HG03159 (cell line): ENCODE measurements around the gene MKLN1.
A peak's percentile ranks its signal among the peaks of the same experiment; 100 is the strongest.
"Not testable (repeated sequence)": the region's sequence is repeated elsewhere in the genome, so short reads cannot be mapped to it uniquely, and the experiment has no call there.

Experiments used
- ATAC-seq: cut with Tn5 transposase; IDR thresholded peaks from one replicate; pipeline ENCODE4 v1.9.1; 2021; ENCODE audit warnings: mild to moderate bottlenecking, moderate library complexity; ENCODE audit not compliant: unreplicated experiment

The MKLN1 gene

DNA sequence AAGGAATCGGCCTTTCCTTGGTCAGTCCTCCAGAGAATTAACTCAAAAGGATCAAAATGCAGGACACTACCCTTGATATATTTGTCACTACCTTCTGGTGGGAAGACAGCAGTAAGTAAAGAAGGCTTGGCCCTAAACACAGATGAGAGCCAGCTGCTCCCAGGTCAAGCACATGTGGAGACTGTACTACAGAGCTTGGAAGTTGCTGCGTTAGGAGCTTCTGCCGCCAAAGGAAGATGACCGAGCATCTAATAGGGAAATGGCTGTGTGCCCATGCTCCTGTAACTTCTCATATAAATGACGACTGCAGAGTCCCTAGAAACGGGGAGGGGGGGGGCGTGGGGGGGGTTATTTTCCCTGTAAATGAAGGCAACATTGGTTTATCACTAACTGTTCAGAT is 169.8 kb downstream of the MKLN1 start:
- no peak for ATAC-seq

DNA sequence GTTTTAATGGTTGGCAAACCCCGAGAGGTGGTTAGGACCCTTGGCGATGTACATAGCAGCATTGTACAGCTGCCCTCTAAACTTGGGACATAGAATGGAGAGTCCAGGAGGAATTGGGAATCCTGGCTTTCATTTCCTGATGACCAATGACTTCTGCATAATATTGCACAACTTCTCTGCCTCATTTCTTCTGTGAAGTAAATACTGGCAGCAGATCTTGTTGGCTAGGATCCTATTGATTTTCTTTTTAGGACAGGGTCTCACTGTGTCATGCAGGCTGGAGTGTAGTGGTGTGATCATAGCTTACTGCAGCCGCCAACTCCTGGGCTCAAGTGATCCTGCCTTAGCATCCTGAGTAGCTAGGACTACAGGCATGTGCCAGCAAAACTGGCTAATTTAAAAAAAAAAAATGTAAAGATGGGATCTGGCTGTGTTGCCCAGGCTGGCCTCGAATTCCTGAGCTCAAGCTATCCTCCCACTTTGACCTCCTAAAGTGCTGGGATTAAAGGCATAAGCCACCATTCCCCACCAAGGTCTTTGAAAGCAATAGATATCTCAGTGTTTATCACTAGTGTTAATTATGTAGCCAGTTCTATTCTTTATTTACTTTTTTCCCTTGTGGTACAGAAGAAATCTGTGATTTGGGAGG is 170.7 kb downstream of the MKLN1 start:
- no peak for ATAC-seq

DNA sequence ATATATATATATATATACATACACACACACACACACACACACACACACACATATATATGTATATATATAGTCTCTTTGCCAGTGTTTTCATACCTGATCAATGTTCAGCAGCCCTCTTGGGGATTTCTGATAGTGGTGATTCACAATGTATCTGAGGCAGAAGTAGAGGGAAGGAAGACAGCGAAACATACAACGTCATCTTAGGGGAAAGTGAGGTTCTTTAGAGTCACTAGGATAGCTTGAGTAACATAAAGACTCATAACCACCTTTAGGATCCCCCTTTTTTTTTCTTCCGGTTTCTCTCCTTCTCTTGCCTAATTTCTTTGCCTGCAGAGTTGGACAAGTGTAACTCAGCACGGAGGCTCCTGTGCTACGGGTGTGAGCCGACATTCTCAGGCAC is 172.1 kb downstream of the MKLN1 start:
- no peak for ATAC-seq

GRCh38 chr7:131500357-131500756 is 172.7 kb downstream of the MKLN1 start:
- no peak for ATAC-seq

DNA sequence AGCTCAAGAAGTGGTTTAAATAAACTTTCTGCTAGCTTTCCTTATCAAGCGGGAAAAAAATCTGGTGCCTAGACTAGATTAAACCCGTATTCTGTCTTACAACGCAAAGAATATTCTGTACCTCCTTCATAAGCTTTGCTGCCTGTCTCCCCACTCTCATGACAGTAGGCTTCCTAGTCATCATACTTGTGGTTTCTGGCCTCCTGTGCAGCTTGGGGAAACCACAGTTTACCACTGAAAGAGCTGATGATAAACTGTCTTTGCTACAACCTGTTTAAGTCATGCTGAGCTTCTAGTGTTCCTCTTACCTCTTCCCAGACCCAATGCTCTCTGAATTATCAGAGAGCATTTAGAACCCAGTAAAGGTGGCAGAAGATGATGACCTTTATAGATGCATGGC is 173.7 kb downstream of the MKLN1 start:
- no peak for ATAC-seq

DNA sequence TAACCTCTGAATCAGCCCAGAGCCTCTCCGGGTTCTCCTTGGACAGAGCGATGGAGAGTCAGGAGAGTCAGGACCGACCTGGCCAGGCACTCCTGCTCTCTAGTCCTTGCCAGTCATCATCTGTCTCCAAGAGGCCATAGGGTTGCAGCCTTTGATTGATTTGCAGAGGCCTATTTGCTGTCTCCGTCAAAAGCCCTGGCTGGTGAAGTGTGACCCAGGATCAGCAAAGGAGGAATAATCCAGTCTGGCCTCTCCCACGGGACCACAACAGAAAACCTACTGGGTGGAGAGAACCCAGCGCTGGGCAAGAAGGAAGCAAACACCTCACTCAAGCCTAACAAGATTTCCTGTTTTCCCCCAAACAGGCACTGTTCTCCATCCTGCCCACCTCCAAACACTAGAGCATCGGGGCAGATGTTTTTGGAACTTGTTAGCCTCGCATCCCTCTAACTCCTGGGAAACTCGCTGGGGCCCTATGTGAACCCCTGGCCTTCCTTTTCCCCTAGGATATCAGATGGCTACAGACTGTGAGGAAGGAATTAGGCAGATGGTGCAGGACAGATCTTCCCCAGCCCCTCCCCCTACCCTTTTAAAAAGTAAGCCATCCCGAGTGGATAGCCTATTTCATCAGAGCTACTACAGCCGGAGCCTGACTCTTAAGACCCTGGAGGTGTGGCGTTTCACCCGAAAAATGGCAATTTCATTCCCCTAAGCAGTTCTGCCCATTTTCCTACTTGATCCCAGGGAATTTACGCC is 174.4 kb downstream of the MKLN1 start:
- ATAC-seq = no peak

DNA sequence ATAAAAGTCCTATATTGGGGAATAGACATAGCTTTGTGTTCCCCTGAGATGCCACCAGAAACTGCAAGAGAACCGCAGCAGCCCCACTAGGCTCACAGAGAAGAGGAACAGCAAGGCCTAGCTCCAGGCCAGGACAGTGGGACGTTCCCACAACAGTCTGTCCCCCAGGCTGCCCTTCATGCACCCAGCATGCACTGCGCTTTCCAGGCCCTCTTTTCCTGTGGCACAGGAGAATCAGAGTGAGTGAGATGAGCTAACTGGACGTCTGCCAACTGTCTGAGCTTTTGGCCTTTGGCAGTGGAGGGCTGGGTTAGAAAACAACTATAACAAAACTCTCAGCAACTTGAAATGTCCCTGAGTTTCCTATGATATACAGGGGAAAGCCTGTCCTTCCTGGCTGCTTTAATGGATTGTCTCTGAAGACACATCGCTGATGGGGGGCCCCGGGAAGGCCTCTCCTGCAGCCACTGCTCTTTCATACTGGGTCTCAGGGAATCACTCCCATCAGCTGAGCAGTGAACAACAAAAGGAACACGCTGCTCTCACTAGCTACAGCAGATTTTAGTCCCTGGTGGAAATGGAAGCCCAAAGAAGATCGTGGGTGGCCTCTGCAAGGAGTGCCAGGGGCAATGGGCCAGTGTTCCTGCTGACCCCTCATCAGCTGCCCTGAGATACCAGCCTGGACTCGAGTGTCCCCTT is 175.3 kb downstream of the MKLN1 start:
- no peak for ATAC-seq

DNA sequence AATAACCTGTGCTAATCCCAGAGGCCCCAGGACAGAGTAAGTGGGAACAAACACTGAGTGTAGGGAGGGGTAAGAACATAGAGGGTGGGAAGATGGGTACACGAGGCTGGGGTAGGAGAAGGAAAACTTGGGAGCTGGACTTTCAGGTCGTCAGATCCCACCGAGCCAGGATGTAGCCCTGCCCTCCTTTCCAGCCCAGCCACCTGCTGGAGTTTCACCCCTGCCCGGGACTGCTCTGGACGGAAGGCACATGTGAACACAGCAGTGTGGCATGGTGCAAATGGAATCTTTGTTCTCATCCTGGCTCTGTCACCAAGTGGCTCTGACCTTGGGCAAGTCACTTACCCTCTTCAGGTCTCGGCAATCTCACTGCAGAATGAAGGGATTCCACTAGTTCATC is 176.0 kb downstream of the MKLN1 start:
- ATAC-seq = no peak

GRCh38 chr7:131504157-131504899 is 176.7 kb downstream of the MKLN1 start:
- ATAC-seq = no peak

DNA sequence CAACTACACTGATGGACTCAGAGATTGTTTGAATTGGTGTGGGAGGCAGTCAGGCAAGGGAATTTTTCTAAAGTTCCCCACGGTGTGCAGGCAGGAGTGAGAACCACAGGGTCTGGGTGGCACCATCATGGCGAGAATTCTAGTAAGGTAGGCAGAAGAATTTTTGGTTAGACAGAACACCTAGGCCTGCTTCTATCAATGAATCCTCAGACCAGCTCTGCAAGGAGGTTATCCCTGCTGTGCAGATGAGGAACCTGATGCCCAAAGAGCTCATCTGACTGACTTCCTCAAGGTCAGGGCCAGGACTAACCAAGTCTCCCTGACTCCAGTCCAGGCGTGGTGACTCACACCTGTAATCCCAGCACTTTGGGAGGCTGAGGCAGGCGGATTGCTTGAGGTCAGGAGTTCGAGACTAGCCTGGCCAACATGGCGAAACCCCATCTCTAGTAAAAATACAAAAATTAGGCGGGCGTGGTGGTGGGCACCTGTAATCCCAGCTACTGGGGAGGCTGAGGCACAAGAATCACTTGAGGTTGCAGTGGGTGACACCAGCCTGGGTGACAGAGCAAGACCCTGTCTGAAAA is 177.5 kb downstream of the MKLN1 start:
- ATAC-seq = not testable (repeated sequence)

GRCh38 chr7:131505636-131506557 is 178.2 kb downstream of the MKLN1 start:
- no peak for ATAC-seq

GRCh38 chr7:131506597-131506996 is 178.9 kb downstream of the MKLN1 start:
- no peak for ATAC-seq

GRCh38 chr7:131507592-131508331 is 180.1 kb downstream of the MKLN1 start:
- ATAC-seq = peak; percentile 72

- ATAC-seq = no peak
These were observed 181.2 kb downstream of the MKLN1 start for GRCh38 chr7:131508754-131509486.

GRCh38 chr7:131509781-131510180 is 182.1 kb downstream of the MKLN1 start:
- ATAC-seq = no peak

GRCh38 chr7:131511071-131511470 is 183.4 kb downstream of the MKLN1 start:
- no peak for ATAC-seq

GRCh38 chr7:131511774-131512535 is 184.3 kb downstream of the MKLN1 start:
- no peak for ATAC-seq
